PFSK-1 (cell line): Measurements from ENCODE around the gene MFAP4.

Experiments
- FOXP2 ChIP-seq: optimal IDR thresholded peaks from 2 replicates; pipeline ENCODE3; 2011; ENCODE audit warnings: borderline replicate concordance, control low read depth, inconsistent platforms; ENCODE audit not compliant: insufficient read depth; ENCODE audit errors: extremely low read length, extremely low read depth
- POLR2AphosphoS5 ChIP-seq: IDR thresholded peaks from 2 replicates; pipeline ENCODE4 v1.6.1; 2012; ENCODE audit warnings: low read depth, mild to moderate bottlenecking, control low read depth, low read length, moderate library complexity
- REST ChIP-seq, 2 experiments: IDR thresholded peaks; 2 replicates each; pipeline versions ENCODE4 v1.6.1 to v1.8.0; 2011 to 2012; ENCODE audit warnings: low read depth in 2 of 2, low read length in 2 of 2, control low read depth in 1 of 2, inconsistent platforms in 1 of 2, mild to moderate bottlenecking in 1 of 2, moderate library complexity in 1 of 2; ENCODE audit not compliant: insufficient read depth in 1 of 2
- SIN3A ChIP-seq: IDR thresholded peaks from 2 replicates; pipeline ENCODE4 v1.6.1; 2012; ENCODE audit warnings: mild to moderate bottlenecking, low read length, moderate library complexity, borderline replicate concordance; ENCODE audit not compliant: insufficient read depth
- TAF1 ChIP-seq: IDR thresholded peaks from 2 replicates; pipeline ENCODE4 v1.6.1; 2012; ENCODE audit warnings: low read length, control low read depth, borderline replicate concordance; ENCODE audit not compliant: insufficient read depth

GRCh38 chr17:19359151-19359550 is 27.8 kb downstream of the MFAP4 start:
- TF ChIP-seq POLR2AphosphoS5 = no peak
- TF ChIP-seq TAF1 = no peak
- TF ChIP-seq REST (IDR thresholded peaks at IDR 0.05; ENCODE audit: insufficient read depth in 1 of 2, low read depth in 2 of 2, low read length in 2 of 2) = no peak
- no peak for TF ChIP-seq SIN3A
- no peak for TF ChIP-seq FOXP2
